Panc1 (cell line): ENCODE data around the gene HEATR5B. TPM values are rescaled to one million over a fixed set of nuclear protein-coding genes. Genes with fewer than 3 reads are reported as not detected.

Experiments
- ATAC-seq: fragments of 200-7000 bp; cut with Tn5 transposase; 2 replicates; pipeline ENCODE4 v1.9.1; 2020; ENCODE audit warnings: mild to moderate bottlenecking, moderate library complexity
- BruUV-seq: library from RNA; stranded (reverse); fragments of 400-500 nt; replicated peaks from 2 replicates; lab custom pipeline; 2021; lab: Mats Ljungman, UMichigan
- CTCF ChIA-PET: fragments of 300-600 bp; sonication (Branson Sonifier 250); formaldehyde crosslinking; loops from one replicate; lab custom pipeline; 2022; ENCODE audit warnings: antibody characterized with exemption; lab: Charles Lee
- POLR2A ChIA-PET: fragments of 300-600 bp; sonication (Branson Sonifier 250); formaldehyde crosslinking; loops from one replicate; lab custom pipeline; 2022; ENCODE audit warnings: antibody characterized with exemption; lab: Charles Lee
- DNase-seq: peaks from one replicate; pipeline ENCODE4 v3.0.0-alpha.2; 2010; ENCODE audit warnings: low read depth, low spot score
- H3K27ac ChIP-seq: 2 replicates; pipeline ENCODE4 v1.5.1; 2011; ENCODE audit warnings: mild to moderate bottlenecking, low read length, inconsistent platforms
- H3K27me3 ChIP-seq: fragments of 200-500 bp; sonication (Bioruptor generic); 2 replicates; pipeline ENCODE4 v1.6.0; 2014; ENCODE audit warnings: low read length, inconsistent platforms; ENCODE audit not compliant: control insufficient read depth, insufficient read depth
- H3K36me3 ChIP-seq: fragments of 200-500 bp; sonication (Bioruptor generic); 2 replicates; pipeline ENCODE4 v1.5.1; 2014; ENCODE audit warnings: inconsistent platforms, mild to moderate bottlenecking, low read length, moderate library complexity; ENCODE audit not compliant: control insufficient read depth, insufficient read depth
- H3K4me1 ChIP-seq: 2 replicates; pipeline ENCODE4 v1.5.1; 2011; ENCODE audit warnings: inconsistent platforms, mild to moderate bottlenecking, low read length, moderate library complexity; ENCODE audit not compliant: control insufficient read depth, insufficient read depth
- H3K4me3 ChIP-seq, 2 experiments: 2 replicates each; pipeline ENCODE4 v1.5.1; 2011 to 2012; ENCODE audit warnings: low read depth in 2 of 2, low read length in 2 of 2, mild to moderate bottlenecking in 2 of 2, inconsistent platforms in 1 of 2, moderate library complexity in 1 of 2
- H3K9me3 ChIP-seq: fragments of 200-500 bp; sonication (Bioruptor generic); 2 replicates; pipeline ENCODE4 v1.5.1; 2014; ENCODE audit warnings: low read depth, mild to moderate bottlenecking, inconsistent platforms, low read length, moderate library complexity; ENCODE audit not compliant: control insufficient read depth, insufficient read depth
- CTCF ChIP-seq: fragments of 450-650 bp; IDR thresholded peaks from 2 replicates; pipeline ENCODE4 v1.5.1; 2017; ENCODE audit warnings: mild to moderate bottlenecking
- POLR2AphosphoS5 ChIP-seq: IDR thresholded peaks from 2 replicates; pipeline ENCODE4 v1.6.1; 2012; ENCODE audit warnings: mild to moderate bottlenecking, low read depth, low read length, moderate library complexity
- REST ChIP-seq, 2 experiments: IDR thresholded peaks; 2 replicates each; pipeline ENCODE4 v1.6.1; 2011 to 2012; ENCODE audit warnings: low read depth in 2 of 2, control low read depth in 1 of 2, low read length in 1 of 2, mild to moderate bottlenecking in 1 of 2, moderate library complexity in 1 of 2; ENCODE audit not compliant: insufficient read depth in 1 of 2
- SIN3A ChIP-seq: IDR thresholded peaks from 2 replicates; pipeline ENCODE4 v1.6.1; 2012; ENCODE audit warnings: low read depth, mild to moderate bottlenecking, low read length, moderate library complexity, borderline replicate concordance; ENCODE audit not compliant: insufficient read depth
- TCF7L2 ChIP-seq: IDR thresholded peaks from 2 replicates; pipeline ENCODE4 v1.6.1; 2011; ENCODE audit warnings: mild to moderate bottlenecking, low read depth, low read length, inconsistent platforms
- in situ Hi-C: cut with HindIII; loops from 2 replicates; pipeline ENCODE4 v1.10.0; 2016; ENCODE audit warnings: low sequenced_read_pairs, low pct_unique_long_range_greater_than_20kb
- intact Hi-C: fragments of 100-400 bp; cut with micrococcal nuclease; formaldehyde crosslinking; loops from one replicate; pipeline ENCODE4 v1.10.0; 2022; ENCODE audit not compliant: unreplicated experiment
- total RNA-seq: library from RNA; stranded (reverse); gene quantifications from one replicate; pipeline ENCODE4 v1.2.1, GENCODE V29; 2021; ENCODE audit not compliant: unreplicated experiment

HEATR5B gene
- total RNA-seq, 1 experiment from 2014 or later = 13.6 TPM

DNA sequence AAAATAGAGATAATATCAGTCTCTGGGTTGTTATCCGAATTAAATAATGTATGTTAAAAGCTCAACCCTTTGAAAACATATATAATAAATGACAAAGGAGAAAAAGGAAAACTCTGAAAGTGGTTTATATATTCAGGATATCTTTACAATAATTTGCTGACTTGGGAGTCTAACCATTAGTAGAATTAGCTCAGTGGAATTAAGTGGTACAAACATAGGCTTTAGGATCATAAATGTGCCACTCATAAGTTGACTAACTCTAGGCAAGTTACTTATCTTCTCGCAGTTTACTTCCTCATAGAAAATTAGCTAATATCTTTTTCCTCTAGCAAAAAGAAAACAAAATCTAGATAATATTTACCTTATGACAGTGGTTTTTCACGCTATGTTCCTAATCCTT, 44.6 kb downstream of the HEATR5B start:
- H3K27me3 ChIP-seq = no peaks in the 10 kb centered on the region
- no peak for DNase-seq
- ChIA-PET CTCF (interaction anchor here (0.8 kb wide), 1 partner anchor 30 kb away, joined by 13 read pairs; no protein-coding TSS in a partner anchor), POLR2A (no interaction called here)
- in situ Hi-C loops (no loop called here), intact Hi-C loops (no loop called here)
- ATAC-seq = no peak
- peaks cover 7% of the 10 kb centered on the region; the same call in 1 of the 2 replicates for H3K36me3 ChIP-seq
- H3K9me3 ChIP-seq = no peaks in the 10 kb centered on the region
- H3K4me3 ChIP-seq = no peak overlapping the region
- BruUV-seq = no TSS peak
- H3K27ac ChIP-seq = no peak overlapping the region
- H3K4me1 ChIP-seq = no peaks in the 10 kb centered on the region
- TF ChIP-seq SIN3A (no peak), CTCF (no peak), POLR2AphosphoS5 (no peak), REST (IDR thresholded peaks at IDR 0.05; ENCODE audit: insufficient read depth in 1 of 2, low read depth in 2 of 2, low read length in 1 of 2) (no peak), TCF7L2 (no peak)

DNA sequence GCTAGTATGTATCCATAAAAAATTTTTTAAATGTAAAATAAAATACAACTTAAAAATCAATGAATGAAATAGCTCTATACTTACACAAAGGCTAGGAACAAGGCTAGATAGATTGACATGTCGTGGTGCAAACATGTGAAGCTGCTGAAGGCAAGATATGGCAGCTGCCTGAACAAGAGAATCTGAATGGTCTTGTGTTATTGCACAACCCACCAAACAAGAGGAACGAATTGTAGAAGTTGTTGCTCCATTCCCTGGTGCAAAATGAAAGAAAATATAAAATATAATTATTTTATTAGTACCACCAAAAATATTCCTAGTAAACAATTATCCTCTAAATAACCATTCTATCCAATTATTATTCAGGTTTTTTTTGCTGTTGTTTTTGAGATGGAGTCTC, 46.4 kb downstream of the HEATR5B start:
- BruUV-seq = no TSS peak
- ChIA-PET POLR2A (no interaction called here), CTCF (no interaction called here)
- Histone ChIP-seq H3K27me3 (no peaks in the 10 kb centered on the region), H3K27ac (no peak overlapping the region), H3K36me3 (peaks cover 7% of the 10 kb centered on the region; the same call in 1 of the 2 replicates), H3K4me3 (no peak overlapping the region), H3K9me3 (no peaks in the 10 kb centered on the region), H3K4me1 (no peaks in the 10 kb centered on the region)
- intact Hi-C loops = no loop called here
- DNase-seq (no peak), ATAC-seq (no peak)
- TF ChIP-seq SIN3A (no peak), TCF7L2 (no peak), REST (IDR thresholded peaks at IDR 0.05; ENCODE audit: insufficient read depth in 1 of 2, low read depth in 2 of 2, low read length in 1 of 2) (no peak), POLR2AphosphoS5 (no peak), CTCF (no peak)
- in situ Hi-C loops = no loop called here
